HG03571 (cell line): Measurements from ENCODE around the gene KCTD13.
A peak's percentile ranks its signal among the peaks of the same experiment; 100 is the strongest.
"Not testable (repeated sequence)": the region's sequence is repeated elsewhere in the genome, so short reads cannot be mapped to it uniquely, and the experiment has no call there.

ENCODE experiments used
- ATAC-seq: cut with Tn5 transposase; IDR thresholded peaks from one replicate; pipeline ENCODE4 v1.9.1; 2021; ENCODE audit not compliant: unreplicated experiment

Gene KCTD13

DNA sequence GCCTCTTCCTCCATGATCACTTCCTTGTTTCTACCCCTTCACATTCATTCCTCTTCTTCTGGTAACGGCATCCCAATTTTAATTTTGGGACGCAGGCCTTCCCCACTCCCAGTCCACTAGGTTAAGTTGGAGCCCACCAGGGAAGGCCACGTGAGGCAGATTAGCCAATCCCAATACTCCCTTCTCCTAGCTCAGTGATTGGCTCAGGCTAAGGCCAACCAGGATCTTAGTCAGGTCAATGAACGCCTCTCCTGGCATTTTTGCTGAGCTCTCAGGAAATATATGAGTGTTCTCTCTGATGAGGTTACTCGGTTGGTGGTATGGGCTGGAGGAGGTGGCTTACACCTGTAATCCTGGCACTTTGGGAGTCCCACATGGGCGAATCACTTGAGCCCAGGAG, 42.0 kb downstream of the KCTD13 start:
- ATAC-seq = no peak

DNA sequence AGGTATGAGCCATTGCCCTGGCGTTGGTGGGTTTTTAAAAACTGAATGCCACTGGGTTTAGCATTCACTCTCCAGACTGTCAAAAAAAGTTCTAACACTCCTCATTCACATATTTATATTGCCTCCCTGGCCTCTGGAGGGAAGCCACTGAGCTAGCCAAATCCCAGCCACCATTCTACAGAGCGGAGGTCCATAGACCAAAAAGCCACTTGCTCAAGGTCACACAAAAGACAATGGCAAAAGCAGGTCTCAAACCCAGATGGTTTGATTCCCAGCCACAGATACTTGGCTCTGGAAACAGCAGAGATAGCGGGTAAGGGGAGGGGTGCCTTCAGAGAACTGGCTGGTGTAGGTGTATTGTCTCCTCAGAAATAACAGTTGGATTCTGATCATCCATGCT, 45.0 kb downstream of the KCTD13 start:
- no peak for ATAC-seq

DNA sequence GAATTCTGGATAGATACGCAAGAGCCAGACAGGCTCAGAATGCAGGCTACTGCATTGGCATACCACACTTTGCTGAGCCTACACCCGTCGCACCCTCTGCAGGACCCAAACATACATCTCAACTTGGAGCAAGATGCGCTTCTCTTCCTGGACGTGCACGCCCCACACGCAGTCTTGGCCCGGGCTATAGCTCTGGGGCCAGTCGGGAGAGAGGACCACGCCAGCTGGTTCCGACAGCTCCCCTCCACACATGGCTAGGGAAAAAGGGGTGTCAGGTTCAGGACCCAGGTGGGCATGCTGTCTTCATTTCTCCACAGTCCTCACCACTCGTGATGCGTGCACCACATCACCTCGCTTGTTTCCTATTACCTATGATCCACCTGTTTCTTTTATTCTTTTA, 47.9 kb downstream of the KCTD13 start:
- no peak for ATAC-seq

DNA sequence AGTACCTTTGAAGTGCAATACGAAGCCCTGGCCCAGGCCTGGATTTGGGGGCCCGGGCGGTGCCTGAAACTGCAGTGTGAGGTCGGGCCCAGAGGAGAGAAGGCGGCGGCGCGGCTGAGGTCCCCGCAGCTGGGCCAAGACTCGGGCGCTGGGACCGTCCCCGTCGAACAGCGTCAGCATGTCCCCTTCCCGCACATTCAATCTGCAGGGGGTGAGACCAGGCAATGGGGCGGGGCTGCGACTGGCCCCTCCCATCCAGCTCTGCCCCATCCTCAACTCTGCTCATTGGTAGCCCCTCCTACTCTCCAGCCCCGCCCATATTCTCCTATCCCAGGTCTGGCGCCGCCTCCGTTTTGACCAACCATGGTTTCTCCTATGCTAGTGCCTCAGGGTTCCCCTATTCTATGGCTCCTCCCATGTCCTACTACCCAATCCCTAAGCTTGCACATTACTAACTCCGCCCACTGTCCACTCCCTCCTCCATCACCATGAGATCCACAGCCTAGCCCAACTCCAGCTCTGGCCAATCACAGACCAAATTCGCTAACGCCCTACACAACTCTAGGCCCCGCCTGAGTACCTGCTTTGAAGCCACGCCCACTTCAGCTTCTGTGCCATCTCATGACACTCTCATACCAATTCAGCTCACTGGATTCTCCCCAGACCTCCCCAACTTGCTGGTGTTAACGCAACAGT, 48.6 kb downstream of the KCTD13 start:
- no peak for ATAC-seq

DNA sequence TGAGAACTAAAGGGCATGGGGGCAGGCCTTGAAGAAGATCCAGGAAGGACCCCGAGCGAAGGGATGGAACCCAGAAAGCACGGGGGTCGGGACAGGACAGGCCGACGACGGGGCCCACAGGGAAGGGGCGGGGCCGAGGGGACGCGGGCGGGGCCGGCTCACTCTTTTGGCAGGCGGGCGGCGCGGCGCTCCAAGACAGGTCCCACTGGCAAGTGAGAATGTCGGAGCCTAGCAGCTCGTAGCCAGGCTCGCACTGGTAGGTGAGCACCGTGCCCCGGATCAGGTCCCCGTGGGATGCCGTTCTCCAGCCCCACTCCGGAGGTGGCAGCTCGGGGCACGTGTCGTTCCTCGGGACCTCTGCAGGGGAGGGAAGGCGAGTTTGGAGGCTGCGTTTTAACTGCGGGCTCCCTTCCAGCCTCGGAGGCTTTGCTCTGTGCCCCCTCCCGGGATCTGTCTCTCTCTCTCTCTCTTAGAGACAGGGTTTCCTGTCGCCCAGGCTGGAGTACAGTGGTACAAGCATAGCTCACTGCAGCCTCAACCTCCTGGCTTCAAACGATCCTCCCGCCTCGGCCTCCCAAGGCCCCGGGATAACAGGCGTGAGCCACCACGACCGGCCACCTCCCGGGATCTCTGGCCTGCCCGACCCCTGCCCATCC, 49.3 kb downstream of the KCTD13 start:
- no peak for ATAC-seq

DNA sequence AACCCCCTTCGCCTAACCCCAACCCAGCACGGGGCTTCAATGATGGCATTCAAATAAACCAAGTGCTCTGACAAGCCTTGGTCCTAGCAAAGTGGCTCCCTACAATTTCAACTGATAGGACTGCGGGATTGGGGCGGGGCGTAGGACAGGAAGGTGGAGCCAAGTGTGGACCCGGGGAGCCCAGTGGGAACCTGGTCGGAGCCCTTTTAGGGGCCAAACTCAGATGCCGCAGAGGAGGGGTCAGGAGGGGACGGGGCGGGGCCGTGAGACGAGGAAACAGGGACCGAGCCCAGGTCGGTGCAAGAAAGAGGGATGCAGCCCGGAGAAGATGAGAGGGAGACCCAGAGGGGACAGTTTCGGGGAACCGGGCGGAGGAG, 49.8 kb downstream of the KCTD13 start:
- no peak for ATAC-seq

DNA sequence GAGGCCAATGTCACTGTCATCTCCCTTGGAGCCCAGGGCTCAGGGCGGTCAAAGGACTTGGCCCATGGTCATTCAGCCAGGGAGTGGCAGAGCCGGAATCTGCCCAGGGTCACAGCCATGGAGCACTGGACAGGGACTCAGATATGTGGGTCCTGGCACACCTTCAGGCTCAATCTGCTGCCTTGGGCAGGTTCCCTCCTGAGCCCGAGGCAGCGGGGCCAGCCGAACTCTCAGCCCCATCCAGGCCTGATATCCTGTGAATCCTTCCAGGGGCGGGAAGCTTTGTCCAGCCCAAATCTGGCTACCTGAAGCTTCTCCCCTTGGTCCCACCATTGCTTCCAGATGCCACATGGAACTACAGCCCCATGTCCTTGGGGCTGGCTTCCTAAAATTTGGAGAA, 50.8 kb downstream of the KCTD13 start:
- no peak for ATAC-seq

DNA sequence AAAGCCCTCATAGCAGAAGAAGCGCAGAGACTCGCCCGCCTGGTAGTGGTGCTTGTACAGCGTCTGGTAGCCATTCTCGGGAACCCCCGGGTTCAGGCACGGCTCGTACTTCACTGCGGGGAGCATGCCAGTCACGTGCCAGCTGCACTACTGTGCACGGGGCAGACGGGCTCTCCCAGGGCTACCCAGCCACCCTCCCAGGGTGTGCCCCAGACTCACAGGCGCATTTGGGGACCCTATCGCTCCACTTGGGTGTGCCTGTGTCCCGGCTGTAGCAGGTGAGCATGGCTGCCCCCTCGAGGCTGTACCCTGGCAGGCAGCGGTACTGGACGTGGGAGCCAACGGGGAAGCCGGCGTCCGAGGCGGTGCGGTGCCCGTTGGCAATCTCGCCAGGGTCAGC, 52.7 kb downstream of the KCTD13 start:
- no peak for ATAC-seq

DNA sequence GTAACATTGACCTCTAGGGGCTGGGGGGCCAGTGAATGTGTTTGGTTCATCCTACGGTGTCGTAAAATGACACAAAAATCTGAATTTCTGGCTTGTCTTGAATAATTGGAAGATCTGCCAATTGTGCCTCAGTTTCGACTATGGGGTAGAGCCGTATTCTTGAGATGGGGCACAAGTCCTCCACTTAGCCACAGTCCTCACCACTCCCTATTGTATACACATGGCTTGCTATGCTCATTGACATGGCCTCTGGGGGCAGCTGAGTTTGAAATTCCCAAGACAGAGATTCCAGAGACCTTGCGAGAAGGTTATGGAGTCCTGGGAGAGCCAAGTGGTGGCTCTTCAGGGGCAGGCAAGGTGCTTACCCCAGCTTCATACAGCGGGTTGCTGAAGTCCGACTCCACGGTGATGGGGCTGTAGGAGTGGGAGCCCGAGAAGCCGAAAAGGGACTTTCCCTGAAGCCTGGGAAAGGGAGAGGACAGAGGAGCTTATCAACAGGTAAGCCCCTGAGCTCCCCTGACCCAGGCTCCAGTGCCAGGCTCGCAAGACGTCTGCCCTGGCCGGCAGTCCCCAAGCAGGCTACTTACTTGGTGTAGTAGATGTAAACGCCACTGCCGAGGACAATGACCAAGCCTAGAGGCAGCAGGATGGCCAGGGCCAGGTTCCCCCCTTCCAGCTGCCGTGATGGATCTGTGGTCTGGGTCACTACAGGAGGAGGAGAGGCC, 54.0 kb downstream of the KCTD13 start:
- ATAC-seq = no peak

DNA sequence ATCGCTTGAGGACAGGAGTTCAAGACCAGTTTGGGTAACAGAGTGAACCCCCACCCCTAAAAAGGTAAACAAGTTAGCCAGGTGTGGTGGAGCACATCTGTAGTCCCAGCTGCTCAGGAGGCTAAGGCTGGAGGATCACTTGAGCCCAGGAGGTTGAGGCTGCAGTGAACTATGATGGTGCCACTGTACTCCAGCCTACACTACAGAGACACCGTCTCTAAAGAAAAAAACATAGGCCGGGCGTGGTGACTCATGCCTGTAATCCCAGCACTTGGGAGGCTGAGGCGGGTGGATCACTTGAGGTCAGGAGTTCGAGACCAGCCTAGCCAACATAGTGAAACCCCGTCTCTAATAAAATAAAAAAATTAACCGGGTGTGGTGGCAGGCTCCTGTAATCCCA, 57.0 kb downstream of the KCTD13 start:
- not testable (repeated sequence) for ATAC-seq

DNA sequence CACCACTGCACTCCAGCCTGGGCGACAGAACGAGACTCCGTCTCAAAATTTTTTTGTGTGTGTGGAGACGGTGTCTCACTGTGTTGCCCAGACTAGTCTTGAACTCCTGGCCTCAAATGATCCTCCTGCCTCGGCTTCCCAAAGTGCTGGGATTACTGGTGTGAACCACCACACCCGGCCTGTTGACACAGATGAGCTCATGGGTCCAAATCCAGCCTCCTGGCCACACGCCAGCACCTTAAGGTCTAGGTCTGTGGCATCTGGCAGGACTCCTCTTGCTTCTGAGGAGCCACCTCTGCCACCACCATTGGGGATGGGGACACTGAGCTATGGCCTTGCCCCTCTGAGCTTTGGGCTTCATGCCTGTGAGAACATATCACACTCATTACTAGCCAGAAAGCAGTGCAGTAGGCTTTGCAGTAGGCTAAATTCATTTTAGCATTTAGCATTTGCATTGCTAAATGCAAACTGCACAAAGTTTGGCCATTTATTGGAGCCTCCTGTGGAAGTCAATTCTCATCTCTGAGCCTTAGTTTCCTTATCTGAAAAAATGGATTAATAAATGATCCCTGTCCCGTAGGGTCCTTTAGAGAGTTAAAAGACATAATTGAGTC, 57.5 kb downstream of the KCTD13 start:
- no peak for ATAC-seq

DNA sequence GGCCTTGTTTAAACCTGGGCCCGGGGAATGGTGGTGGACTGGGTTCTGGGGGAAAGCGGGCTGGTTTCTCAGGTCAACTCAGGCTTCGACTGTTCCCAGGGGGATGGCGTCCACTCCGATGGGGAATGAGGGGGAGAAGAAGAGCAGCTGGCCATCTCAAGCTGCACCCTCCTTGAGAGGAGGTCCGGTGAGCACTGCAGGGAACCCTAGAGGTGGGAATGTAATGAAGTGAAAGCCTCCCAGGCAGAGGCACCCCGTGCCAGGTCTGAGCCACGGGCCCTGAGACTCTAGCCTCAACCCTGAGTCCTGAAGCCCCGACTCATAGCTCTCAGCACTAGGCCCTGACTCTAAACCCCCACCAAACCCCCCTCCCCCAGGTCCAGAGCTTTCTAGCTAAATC, 61.8 kb downstream of the KCTD13 start:
- no peak for ATAC-seq

DNA sequence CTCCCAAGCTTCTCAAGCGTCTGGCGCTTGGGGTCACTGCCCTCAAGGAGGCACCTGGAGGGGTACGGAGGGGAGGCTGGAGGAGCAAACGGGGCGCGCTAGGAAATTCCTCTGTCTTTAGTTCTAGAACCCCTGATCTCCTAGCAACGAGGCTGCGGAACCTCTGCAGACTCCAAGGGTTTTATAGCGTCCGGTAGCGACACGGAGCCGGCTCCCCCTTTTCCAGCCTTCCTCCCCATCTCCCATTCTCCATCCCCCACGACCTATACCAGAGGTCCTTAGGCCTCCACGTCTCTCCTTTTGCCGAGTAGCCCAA, 62.4 kb downstream of the KCTD13 start:
- ATAC-seq = no peak

DNA sequence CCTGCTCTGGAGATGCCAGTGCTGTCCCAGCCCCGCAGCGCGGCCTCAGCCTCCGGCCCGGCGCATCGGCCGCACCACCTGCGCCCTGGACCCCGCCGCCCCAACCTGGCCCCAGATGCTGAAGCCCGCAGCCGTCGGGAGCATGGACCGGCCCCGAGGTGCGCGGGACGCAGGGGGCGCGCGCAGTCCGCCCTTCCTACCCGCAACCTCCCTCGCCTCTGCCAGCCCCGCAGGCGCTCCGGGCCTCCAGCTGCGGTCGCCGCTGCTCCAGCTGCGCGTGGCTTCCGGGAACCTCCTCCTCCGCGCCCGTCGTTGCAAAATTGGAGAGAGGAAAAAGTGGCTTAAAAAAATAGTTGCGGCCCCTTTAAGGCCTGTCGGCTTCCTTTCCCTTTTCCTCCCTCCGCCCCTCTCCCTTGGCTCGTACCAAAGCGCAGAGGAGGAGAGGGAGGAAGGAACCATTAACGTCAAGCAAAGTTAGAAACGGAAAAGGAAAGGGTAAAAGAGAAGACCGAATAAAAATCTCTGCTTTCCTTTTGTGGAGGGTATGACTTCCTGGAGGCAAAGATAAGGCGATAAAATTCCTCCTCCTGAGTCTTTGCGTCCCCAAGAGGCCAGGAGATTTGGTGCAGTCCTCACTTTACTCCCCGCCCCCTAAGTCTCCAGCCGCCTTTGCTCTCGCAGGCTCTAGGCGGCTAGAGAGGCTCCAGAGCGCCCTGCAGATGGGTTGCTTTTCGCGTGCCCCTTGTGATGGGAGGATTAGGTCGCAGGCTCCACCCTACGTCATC, 63.0 kb downstream of the KCTD13 start, which contains the start of gene CDIPT:
TSS of gene CDIPT (minus strand) at position 343 of the 785 bp plus-strand sequence. CDS start 369 bp downstream, outside the sequence.
- peak; percentile 84 for ATAC-seq

DNA sequence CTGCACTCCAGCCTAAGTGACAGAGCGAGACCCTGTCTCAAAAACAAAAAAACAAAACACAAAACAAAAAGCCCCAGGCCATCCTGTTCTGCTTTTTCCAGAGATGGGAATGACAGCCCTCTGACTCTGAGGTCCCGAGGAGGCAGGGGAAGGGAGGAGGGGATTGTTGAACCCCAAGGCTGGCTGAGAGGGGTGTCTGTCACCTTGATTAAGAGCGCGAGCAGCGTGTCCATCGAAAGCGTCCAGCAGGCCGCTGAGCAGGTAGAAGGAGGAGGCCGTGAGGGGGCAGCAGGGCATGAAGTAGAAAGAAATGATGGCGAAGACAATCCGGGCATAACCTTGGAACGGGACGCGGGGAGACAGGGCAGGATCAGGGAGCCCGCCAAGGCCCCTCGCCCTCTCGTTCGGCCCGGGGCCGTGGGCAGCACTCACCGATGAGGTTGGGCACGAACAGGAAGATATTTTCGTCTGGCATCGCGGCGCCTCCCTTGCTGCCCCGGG, 63.6 kb downstream of the KCTD13 start:
- ATAC-seq = no peak

DNA sequence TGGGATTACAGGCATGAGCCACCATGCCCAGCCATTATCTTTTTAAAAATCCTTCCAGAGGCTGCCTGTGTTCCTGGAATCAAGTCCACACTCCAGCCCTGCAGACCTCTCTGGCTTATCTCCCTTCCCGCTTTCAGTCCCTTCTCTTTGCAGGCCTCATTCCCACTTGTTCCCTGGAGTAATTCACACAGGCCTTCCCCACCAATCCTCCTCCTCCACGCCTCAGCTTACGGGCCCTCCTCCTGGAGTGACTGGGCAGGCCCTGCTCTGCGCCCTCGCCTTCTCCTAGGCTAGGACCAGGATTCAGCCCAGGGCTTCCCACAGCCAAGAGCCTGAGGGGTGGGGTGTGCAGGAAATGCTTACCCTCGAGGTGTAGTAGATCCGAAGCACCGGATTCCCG, 65.8 kb downstream of the KCTD13 start:
- ATAC-seq = no peak

DNA sequence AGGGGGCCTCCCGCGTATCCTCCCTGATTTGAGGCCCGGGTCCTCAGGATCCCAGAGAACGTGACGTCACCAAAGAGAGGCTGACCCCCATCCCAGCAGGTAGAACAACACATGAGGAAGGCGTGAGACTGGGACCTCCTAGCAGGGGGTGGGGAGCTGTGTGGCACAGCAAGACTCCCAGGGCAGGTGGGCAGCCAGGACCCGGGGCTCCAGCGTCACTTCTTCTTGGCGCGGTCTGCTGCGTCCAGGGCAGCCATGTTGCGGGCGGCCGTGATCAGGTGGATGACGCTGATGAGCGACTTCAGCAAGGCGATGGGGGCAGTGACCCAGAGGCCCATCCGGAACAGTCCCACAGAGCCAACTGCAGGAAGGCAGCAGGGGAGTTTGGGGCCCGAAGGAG, 67.1 kb downstream of the KCTD13 start:
- ATAC-seq = no peak

DNA sequence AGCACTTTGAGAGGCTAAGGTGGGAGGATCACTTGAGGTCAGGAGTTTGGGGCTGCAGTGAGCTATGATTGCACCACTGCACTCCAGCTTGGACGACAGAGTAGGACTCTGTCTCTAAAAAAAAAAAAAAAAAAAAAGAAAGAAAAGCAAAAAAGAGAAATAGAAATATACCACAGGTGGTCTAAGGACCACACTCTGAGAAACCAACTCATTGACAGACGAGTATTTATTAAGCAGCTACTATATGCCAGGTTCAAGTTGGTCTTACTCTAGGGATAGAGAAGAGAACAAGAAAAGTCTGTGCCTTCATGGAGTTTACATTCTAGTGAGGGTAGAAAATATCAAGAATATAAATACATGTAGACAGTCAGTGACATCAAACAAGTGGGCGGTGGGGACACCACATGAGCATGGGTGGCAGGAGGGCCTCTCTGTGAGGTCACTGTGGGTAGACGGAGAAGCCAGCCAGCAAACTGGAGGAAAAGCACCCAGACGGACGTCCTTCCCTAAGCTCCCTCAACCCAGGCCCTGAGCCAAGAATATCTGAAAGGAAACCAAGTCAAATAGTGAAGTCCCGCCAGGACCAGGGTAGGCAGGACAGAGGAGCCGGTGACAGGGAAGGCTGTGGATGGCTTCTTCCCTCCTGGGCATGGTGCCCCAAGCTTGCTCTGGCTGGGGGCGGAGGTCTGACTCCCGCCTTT, 67.7 kb downstream of the KCTD13 start:
- ATAC-seq = no peak

DNA sequence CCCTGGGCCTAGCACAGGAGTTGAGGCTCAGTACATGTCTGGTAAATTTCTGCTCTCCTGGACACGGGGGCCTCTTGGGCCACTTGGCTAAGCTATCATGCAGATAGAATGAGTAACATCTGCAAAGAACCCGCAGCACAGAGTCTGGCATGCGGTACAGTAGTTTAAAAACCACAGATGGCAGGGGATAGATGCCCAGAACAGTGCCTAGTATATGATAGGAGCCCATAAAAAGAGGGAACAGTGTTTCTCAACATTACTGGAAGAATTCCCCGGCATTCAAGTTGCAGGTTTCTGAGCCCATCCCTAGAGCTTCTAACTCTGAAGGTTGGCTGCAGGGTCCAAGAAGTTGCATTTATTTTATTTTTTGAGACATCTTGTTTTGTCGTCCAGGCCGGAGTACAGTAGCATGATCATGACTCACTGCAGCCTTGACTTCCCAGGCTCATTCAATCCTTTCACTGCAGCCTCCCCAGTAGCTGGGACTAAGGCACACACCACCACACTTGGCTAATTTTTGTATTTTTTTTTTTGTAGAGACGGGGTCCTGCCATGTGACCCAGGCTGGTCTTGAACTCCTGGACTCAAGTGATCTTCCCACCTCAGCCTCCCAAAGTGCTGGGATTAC, 68.8 kb downstream of the KCTD13 start:
- no peak for ATAC-seq
